ENCODE measurements around the gene WHRN.

Gene WHRN

GRCh38 chr9:114450181-114450580, 55.1 kb downstream of the WHRN start:
- no peak for DNase-seq (ENCODE audit: low read depth in 3 of 3)

GRCh38 chr9:114449236-114449635, 56.0 kb downstream of the WHRN start:
- no peak for DNase-seq (ENCODE audit: low read depth in 3 of 3)

- DNase-seq (ENCODE audit: low read depth in 3 of 3) = no peak
Observed at GRCh38 chr9:114448706-114449105, 56.6 kb downstream of the WHRN start.

GRCh38 chr9:114446672-114447450, 58.4 kb downstream of the WHRN start:
- DNase-seq (ENCODE audit: low read depth in 3 of 3) = no peak

- DNase-seq (ENCODE audit: low read depth in 3 of 3) = no peak
Observed at GRCh38 chr9:114446036-114446435, 59.2 kb downstream of the WHRN start.

GRCh38 chr9:114445616-114446015, 59.7 kb downstream of the WHRN start:
- no peak for DNase-seq (ENCODE audit: low read depth in 3 of 3)

- no peak for DNase-seq (ENCODE audit: low read depth in 3 of 3)
Observed at GRCh38 chr9:114442022-114442421, 63.3 kb downstream of the WHRN start.

- DNase-seq (ENCODE audit: low read depth in 3 of 3) = no peak
Observed at GRCh38 chr9:114437401-114437893, 67.8 kb downstream of the WHRN start.

GRCh38 chr9:114434878-114435311, 70.4 kb downstream of the WHRN start:
- DNase-seq (ENCODE audit: low read depth in 3 of 3) = no peak

- DNase-seq (ENCODE audit: low read depth in 3 of 3) = no peak
Observed at GRCh38 chr9:114433720-114434255, 71.5 kb downstream of the WHRN start.

GRCh38 chr9:114433086-114433485, 72.2 kb downstream of the WHRN start:
- no peak for DNase-seq (ENCODE audit: low read depth in 3 of 3)

GRCh38 chr9:114432323-114433067, 72.8 kb downstream of the WHRN start:
- no peak for DNase-seq (ENCODE audit: low read depth in 3 of 3)

- no peak for DNase-seq (ENCODE audit: low read depth in 3 of 3)
Observed at GRCh38 chr9:114431770-114432169, 73.5 kb downstream of the WHRN start.

- no peak for DNase-seq (ENCODE audit: low read depth in 3 of 3)
Observed at GRCh38 chr9:114431003-114431402, 74.3 kb downstream of the WHRN start.

- DNase-seq (ENCODE audit: low read depth in 3 of 3) = no peak
Observed at GRCh38 chr9:114430457-114430856, 74.8 kb downstream of the WHRN start.

GRCh38 chr9:114429488-114429887, 75.8 kb downstream of the WHRN start:
- no peak for DNase-seq (ENCODE audit: low read depth in 3 of 3)

- DNase-seq (ENCODE audit: low read depth in 3 of 3) = no peak
Observed at GRCh38 chr9:114428466-114428865, 76.8 kb downstream of the WHRN start.

- no peak for DNase-seq (ENCODE audit: low read depth in 3 of 3)
Observed at GRCh38 chr9:114427644-114428043, 77.6 kb downstream of the WHRN start.

GRCh38 chr9:114426046-114426948, 79.0 kb downstream of the WHRN start:
- no peak for DNase-seq (ENCODE audit: low read depth in 3 of 3)

- DNase-seq (ENCODE audit: low read depth in 3 of 3) = no peak
Observed at GRCh38 chr9:114425126-114425525, 80.1 kb downstream of the WHRN start.

- DNase-seq (ENCODE audit: low read depth in 3 of 3) = no peak
Observed at GRCh38 chr9:114424126-114424525, 81.1 kb downstream of the WHRN start.

- DNase-seq (ENCODE audit: low read depth in 3 of 3) = no peak
Observed at GRCh38 chr9:114423181-114423580, 82.1 kb downstream of the WHRN start.
